HG03457 (cell line): Measurements from ENCODE around the gene ZNF516.

Source experiments
- ATAC-seq: cut with Tn5 transposase; IDR thresholded peaks from one replicate; pipeline ENCODE4 v1.9.1; 2021; ENCODE audit warnings: moderate number of reproducible peaks; ENCODE audit not compliant: unreplicated experiment

The ZNF516 gene

DNA sequence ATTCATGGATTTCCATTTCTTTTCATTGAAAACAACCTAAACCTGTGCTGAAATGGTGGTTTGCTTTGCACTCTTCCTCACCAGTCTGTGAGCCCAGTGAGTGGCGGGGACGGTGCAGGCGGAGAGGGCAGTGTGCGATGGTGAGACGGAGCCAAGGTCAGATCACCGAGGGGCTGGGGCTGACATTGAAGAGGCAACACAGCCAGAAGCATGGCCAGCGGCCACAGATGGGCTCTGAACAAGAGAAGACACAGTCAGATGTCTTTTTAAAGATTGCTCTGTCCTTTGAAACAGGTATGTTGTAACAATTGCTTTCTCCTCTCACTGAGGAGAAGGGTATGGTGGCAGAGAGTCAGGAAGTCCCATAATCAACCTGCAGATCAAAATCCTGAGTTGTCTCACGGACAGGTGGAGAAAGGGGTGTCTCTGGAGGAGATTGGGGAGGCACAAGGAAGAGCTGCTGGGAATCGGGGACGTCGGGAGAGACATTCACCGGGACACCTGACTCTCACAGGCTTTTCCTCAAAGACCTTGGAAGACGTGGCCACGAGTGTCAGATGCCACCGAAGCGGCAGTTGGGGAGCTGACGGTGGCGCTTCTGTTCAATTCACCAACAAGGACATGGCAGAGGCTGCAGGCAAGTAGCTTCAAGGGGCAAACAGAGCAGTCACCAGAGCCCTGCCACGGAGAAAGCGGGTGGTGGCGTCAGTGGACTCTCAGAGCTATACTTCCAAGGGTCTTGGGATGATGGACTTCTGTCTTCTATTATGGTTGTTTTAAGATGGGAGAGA lies 12.1 kb upstream of the ZNF516 start:
- no peak for ATAC-seq

DNA sequence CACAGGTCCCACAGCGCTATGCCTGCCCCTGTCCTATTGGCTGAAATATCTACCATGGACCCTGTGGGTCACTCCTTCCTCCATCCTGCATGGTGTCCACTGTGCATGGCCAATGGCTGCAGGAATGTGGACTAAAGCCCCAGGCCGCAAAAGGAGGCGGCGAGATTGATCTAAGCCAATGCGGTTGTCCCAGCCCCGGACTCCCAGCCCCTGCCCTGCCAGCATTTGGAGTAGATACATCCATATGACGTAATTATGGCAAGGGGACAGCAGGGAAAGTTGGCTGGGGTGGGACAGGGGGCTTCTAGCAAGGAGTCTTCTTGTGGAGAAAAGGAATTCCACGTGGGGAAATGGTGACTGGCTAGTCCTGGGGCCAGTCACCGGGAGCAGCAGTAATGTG lies 11.4 kb upstream of the ZNF516 start:
- ATAC-seq: no peak

DNA sequence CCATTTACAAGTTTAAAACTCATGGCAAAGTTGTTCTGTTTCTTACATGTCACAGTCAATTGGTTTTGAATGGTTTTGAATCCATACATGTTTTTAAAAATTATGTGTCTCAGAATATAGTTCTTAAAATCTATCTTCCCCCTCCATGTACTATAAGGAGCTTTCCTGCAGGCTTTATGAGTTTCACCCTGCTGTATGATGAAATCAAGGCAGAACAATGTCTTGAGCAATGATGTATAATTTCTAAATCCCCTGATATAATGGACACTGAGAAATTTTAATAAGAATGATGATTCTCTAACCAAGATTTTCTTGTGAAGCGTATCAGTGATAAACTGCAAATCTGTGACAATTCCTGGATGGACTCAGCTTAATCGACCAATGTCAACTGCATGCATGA lies 10.6 kb upstream of the ZNF516 start:
- no peak for ATAC-seq

DNA sequence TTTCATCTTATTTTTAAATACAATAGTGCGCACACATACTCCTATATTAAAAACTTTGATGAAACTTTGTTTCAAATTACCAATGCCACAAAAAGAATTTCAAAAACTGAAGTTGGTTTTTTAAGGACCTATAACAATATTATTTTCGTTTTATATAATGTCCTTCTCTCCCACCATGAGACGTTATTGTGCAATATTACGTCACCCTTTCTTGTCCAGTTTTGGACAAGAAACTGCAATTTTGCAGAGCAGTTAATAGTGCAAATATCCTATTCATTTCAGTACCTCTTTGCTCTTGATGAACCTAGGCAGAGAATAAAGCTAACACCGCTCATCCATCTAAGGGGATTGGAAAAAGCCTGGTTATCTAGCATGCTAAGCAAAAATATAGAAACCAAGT lies 9.7 kb upstream of the ZNF516 start:
- no peak for ATAC-seq

DNA sequence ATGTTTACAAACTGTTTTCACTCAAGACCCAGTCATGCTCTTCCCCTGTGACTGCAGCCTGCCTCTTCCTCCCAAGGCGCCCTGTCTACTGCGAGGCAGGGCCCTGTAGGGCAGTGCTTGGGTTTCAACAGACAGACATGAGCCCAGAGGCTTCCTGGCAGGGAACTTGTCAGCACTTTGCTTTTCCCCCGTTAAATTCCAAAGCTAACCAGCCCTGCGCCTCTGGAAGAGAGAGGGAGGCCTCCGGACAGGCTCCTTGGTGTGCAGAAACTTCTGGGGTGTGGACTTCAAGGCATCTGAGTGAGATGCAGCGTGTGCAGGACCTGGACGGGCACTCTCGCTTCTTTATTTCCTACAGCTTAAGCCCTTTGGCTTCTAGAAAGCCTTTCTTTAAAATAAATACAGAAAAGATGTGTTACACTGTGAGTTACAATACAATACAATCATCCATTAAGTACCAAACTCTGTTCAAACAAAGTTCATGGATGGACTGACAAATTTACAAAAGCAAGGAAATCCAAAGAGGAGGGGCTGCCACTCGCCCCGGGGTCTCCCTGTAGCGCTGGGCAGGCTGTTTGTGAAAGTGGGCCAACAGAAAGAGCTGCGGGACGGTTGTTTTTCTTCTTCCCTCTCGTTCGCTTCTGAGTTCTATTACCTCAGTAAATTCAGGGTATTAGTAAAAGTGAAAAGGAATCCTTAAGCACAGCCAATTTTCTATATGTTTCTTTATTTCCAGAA lies 8.8 kb upstream of the ZNF516 start:
- no peak for ATAC-seq

DNA sequence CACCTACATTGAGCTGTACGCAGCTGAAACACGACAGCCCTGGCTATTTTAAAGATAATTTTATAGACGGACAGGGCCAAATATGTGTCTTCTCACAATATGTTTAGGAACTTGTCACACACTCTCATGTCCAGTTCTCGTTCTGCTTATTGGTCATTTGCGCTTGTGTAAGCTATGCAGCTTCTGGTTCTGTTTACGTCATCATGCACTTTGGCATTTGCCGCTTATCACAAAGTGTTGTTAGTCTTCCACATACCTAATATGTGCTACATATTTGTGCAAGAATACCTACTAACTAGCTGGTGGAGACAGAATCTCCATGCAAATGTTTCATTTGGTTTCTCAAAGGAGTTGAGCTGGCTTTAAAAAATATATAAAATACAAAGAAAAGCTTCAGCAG lies 7.5 kb upstream of the ZNF516 start:
- ATAC-seq: no peak

DNA sequence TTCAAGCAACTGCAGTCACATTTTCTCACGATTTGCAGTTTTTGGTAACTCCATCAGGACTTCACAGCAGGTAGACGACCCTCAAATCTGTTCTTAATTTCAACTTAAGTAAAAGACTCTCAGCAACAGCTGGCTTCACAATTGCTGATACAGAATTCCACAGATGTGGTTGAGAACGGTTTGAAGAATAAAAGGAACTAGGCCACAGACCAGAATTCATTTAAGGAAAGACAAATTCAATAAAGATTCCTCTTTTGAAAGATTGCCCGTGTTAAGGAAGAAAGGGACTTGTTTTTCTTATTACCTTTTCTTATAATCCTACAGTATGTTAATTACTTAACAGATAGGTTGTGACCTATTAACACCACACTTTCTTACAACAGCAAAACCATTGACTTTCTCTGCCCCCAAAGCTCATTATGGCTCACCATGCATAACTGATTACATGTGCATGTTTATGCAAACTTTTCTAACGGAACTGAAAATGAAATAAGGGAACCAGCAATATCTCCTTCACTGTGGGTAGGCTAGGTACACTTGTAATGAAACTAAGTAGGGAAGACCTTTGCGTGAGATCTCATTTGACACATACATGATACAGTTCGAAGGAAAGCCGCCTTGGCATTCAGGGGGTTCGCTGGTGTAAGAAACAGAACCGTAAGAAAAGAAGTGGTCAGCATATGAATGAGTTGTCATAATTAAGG lies 4.7 kb upstream of the ZNF516 start:
- ATAC-seq: peak; percentile 90

DNA sequence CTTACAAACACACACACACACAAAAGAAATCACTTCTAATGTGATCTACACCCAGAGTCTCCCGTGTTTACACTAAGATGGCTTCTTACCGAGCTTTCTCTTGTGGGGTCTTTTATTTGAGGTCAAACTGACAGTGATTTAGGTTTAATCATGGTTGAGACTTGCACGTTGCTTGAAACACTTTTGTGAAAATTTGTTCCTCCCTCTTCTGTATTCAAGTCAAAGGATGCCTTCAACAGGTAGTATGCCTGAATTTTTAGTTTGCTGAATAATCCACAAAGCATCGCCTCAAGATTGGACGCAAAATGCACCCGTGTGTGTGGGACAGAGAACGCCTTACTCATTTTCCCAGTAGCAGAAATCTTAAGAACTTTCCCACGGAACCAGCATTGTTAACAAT lies 4.0 kb upstream of the ZNF516 start:
- ATAC-seq: no peak

DNA sequence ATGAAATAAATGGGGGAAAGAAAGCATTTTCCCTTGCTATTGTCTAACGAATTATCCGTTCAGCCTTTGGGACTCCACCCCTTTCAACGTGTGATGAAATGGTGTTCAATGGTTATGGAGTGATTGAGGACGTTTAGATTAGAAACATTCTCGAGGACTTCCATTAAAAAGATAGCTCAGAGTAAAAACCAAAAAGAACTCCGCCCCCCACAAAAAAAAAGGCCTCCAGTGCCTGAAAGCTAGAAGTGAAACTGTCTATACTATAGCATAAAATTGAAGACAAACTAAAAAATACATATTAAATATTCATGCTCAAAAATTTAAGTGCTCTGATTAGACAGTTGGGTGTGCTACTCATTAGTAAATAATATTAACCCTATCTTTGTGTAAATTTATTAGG lies 3.0 kb upstream of the ZNF516 start:
- ATAC-seq: no peak

DNA sequence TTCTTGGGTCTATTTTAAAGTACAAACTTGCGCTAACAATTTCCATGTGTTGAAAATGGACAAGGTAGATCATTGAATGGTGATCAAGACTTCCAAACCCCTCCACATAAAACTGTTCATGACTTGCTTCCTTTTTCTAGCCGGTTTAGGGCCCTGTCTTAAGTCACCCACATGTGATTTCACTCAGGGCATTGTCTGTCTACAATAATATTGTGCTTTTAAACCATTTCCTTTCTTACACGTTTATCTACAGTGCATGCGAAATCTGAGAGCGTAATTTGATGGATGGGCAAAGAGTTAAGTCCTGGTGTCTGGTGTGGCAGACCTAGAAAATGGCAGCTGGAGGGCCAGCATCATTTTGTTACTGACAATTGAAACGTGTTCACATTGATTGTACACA lies 2.0 kb upstream of the ZNF516 start:
- no peak for ATAC-seq

DNA sequence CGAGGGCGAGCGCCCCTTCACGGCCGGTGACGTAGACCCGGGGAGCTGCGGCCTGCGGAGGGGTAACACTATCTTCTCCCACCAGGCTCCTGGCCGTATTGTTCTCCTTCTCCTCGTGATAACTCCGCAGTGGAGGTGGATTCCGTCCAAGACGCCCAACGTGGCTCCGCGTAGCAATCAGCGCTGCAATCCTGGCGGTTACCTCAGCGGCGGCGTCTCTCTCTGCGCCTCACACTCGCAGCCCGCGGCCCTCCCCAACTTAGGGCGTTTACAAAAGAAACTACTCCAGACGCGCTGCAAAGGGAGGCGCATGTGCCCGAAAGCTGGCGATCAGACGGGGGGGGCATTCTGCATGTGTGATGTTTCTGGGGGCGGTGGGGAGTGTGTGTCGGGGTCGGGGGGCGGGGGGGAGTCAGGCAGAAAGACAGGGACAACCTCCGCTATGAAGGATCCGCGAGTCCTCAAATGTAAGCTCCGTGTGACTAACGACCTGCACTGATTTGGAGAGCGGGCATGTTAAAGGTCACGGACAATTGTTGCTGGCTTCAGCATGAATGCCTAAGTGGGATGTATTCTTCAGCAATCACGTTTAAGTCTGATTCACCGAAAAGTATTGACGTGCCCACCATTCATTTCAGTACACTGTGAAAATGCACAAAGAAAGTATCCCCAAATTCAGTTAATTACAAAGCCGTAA lies 1.3 kb upstream of the ZNF516 start:
- no peak for ATAC-seq

DNA sequence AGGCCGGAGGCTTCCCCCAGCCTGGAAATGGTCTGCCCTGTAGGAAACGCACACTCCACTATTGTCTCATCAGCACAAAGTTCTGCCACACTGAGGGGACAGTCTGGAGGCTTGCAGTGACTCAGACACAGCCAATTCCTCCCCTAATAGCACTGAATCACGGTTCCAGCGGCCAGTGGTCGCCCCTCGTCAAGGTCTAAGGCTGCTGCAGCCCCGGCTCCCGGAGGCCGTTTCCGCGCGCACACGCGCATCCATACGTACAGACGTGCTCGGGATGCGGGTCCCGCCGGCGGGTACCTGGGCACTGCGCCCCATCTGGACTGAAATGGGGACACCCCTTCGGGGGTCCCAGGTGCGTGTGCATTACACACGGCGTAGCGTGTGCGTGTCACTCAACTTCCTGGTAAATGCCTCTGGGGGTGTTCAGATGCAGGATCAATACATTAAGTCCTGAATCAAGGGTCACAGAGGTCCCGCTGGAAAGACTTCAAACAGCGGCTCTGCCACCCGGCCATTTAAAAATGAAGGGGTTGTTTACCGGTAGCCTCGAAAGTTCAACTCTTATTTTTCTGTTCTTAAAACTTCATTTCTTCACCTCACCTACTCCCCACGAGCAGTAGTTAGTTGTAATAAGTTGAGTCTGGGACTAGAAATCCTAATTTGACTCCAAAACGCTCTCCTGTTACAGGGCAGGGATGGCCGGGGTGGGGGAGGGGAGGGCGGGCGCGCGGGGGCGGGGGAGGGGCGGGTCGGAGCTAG lies 572 bp upstream of the ZNF516 start:
- no peak for ATAC-seq

DNA sequence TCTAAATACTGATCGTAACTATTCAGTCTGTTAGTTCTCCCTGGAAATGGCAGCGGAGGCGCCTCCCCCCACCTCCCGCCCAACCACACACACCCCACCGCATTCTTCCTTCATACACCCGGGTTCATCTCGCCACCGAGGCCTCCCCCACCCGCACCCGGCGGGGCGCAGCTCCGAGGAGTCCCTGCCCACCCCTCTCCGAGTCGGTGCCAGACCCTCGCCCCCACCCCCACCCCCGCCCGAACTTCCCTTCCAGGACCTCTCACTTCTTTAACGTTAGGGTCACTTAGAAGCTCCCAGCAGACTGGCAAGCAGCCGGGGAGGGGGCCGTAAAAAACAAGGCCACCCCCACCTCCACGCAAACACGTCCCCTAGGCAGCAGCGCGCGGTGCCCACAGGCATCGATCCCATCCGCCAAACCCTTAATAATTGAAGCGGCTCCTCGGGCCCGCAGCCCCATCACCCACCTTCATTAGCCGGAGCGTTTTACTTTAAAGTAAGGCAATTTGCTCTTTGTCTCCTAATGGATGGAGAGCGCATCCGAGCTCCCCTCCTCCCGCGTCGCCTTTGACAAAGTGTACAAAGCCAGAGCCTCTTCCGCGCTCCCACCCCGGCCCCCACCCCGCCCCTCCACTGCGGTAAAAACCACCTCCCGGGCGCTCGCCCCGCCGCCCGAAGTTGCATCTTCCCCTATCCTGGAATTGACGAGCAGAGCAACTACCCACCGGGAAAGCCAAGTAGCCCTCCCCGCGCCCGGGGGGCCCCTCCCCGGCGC lies 624 bp downstream of the ZNF516 start:
- ATAC-seq: no peak

DNA sequence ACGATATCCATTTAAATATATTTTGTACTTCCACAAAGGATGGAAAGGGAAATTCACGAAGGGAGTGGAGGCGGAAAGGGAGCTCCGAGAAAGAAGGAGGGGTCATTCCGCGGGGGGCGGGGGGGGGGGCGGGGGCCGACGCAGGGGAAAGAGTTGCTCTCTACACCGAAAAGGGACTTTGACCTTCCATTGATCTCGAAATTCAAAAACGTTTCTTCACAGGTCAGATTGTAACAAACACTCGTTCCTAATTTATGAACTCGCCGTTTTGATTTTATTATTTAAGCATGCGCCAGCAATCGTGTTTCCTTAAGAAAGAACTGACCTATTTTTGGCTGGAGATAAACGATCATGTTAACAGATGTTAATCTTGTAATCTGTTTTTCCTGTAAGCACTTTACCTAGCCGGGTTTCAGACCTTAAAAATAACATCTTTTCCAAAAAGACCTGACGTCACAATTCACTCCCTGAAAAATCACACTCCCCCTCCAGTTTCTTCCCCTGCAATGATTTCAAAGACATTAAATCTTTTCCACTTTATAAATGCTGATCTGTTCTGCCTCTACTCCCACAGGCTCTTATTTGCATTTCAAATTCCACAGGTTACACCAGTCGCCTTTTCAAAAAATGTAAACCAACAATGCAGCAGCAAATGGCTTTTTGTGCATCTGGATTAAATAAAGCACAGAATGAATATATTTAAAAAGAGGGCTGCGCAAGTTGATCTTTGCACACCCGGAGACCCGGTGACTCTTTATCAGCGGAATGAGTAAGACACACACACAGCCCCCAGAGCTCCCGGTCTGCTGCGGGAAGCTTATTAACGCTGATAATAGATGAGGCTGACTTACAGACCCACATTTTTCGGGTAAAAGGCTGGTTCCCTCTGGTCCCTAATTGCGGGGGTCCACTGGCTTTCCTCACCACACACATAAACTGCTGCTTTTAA lies 1.6 kb downstream of the ZNF516 start:
- peak; percentile 12 for ATAC-seq

DNA sequence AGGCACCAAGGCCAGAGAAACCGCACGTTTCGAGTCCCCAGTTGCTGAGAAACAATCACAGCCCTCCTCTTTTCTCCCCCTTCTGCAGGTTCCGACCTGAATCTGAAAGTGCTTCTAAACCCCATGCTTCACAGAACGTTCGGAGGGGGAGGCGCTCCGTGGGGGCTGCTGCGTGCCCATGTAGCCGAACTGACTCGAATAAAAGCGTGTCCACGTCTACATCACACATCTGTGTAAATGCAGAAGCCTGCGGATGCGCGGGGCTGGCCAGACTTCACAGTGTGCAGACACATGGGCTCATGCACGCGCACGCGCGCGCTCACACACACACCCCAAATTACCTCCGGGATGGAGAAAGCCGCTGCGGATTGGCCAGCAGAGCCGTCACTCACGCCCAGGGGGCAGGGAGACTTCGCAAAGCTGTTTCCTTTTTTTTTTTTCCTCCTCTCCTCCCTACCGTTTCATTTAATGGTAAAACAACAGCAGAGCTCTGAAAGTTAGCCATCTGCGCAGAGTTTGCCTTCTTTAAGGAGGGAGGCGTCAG lies 2.3 kb downstream of the ZNF516 start:
- peak; percentile 62 for ATAC-seq

DNA sequence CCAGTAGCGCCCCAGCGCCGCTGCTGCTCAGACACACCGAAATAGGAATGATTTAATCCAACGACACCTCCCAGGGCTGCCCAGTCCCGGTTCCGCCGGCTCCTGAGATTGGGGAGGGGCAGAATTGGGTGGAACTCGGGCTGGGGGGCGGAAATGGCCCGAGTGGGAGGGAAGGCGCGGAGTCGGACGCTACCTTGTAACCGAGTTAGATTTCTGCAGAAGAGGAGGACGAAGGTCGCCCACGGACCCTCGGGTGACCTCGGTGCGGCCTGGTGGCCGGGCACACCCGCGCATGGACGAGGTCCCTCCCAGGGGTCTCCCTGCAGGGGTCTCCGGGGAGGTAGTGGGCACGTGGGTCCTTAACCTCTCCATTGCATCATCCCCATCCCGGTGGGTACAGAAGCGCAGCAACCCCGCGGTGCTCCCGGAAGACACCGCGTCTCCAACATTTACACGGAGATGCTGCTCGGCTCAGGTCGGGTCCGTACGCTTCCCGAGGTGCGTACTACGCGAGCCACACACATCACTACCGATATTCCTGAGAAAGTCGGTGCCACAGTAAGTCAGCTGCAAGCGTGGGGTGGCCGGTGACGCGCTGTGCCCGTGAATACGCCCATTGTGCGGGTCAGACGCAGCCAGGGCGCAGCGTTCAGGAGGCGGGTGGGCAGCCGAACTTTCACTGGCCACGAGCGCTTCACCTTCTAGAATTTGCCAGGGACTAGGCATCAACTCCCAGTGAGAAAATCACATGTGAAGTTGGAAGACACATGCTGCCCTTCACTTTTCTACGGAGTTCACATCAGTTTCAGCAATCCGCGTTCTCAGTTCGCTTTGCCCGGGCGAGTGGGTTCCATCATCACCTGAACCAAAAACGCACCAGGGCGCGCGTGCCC lies 3.0 kb downstream of the ZNF516 start:
- ATAC-seq: no peak

DNA sequence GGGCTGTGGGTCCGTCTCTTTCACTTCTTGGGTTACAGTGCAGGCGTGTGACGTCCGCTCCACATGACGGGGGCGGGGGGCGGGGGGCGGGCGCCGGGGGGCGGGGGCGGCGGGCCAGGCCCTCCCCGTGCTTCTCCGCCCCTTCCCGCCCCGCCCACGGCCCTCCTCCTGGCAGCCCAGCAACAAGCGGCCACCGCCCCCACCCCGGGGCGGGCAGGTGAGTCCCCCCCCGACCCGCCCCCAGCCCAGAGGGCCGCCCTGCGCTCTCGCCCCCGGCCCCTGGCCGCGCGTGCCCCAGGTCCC lies 3.6 kb downstream of the ZNF516 start:
- ATAC-seq: no peak
